Esophagus squamous epithelium (tissue), 4 donors: ENCODE data around the gene ATRNL1.

Experiments
- POLR2A ChIP-seq, 4 donors: fragments of 450-650 bp; IDR thresholded peaks; one replicate each; pipeline ENCODE4 v1.6.1; 2017; ENCODE audit warnings: antibody characterized with exemption in 4 of 4, mild to moderate bottlenecking in 4 of 4, moderate library complexity in 3 of 4
- TF ChIP-seq, protein P1 (sequence below), 6 experiments: fragments of 450-650 bp in 4 of 6; fragments of 200-600 bp in 2 of 6; sonication (generic) in 2 of 6; IDR thresholded peaks; one replicate each; pipeline ENCODE4 v1.5.1; 2016 to 2019; ENCODE audit warnings: antibody characterized with exemption in 6 of 6, mild to moderate bottlenecking in 4 of 6, moderate library complexity in 4 of 6

DNA sequence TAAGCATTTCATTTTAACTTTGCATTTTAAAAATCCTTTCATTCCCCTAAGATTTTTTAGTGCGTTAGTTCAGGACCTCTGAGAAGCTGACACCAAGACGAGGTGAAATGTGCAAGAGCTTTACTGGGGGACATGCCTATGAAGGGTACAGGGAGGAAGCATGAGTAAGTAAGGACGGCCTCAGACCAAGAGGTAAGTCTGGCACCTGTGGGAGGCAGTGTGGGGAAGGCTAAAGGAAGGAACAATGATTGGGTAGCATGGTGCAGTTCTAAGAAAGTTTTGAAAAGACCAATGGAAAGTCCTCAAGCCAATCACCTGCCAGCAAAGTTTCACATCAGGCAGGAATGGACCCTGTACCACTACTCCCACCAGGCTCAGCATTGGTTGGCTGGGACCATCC is 810.7 kb downstream of the ATRNL1 start:
- no peak for TF ChIP-seq POLR2A (IDR thresholded peaks at IDR 0.05)
- TF ChIP-seq, protein P1, sequence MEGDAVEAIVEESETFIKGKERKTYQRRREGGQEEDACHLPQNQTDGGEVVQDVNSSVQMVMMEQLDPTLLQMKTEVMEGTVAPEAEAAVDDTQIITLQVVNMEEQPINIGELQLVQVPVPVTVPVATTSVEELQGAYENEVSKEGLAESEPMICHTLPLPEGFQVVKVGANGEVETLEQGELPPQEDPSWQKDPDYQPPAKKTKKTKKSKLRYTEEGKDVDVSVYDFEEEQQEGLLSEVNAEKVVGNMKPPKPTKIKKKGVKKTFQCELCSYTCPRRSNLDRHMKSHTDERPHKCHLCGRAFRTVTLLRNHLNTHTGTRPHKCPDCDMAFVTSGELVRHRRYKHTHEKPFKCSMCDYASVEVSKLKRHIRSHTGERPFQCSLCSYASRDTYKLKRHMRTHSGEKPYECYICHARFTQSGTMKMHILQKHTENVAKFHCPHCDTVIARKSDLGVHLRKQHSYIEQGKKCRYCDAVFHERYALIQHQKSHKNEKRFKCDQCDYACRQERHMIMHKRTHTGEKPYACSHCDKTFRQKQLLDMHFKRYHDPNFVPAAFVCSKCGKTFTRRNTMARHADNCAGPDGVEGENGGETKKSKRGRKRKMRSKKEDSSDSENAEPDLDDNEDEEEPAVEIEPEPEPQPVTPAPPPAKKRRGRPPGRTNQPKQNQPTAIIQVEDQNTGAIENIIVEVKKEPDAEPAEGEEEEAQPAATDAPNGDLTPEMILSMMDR (IDR thresholded peaks at IDR 0.05), result no peak
